ENCODE data around the gene FGG. TPM values are rescaled to one million over a fixed set of nuclear protein-coding genes. Genes with fewer than 3 reads are reported as not detected.

FGG gene
- total RNA-seq, 4 donors from 2014 or later: not detected

Other genes with a start within 250 kb of the FGG start
- gene DCHS2, start 120.9 kb downstream of the FGG start, total RNA-seq: 1 to 10 TPM; 2.3 to 5.0 (median 3.2) TPM
- 10 to 100 TPM; 41.4 to 54.0 (median 45.7) TPM for gene PLRG1, start 62.3 kb downstream of the FGG start, total RNA-seq
- 1 to 10 TPM in 1 of 4 donors, not detected in 3; 1.7 TPM for gene FGB, start 49.6 kb downstream of the FGG start, total RNA-seq
- under 1 TPM in 1 of 4 donors, not detected in 3; 0.12 TPM for gene FGA, start 21.9 kb downstream of the FGG start, total RNA-seq
- gene LRAT, start 131.3 kb upstream of the FGG start, total RNA-seq: under 1 TPM in 2 of 4 donors, not detected in 2; 0.30 to 0.40 TPM
- gene RBM46, start 168.6 kb upstream of the FGG start, total RNA-seq: under 1 TPM in 1 of 4 donors, not detected in 3; 0.08 TPM